DND-41 (cell line): Measurements from ENCODE around the gene CALN1.

Source experiments
- EZH2 ChIP-seq: IDR thresholded peaks from 3 replicates; pipeline ENCODE4 v1.6.1; 2012; ENCODE audit warnings: borderline replicate concordance, low read depth, mild to moderate bottlenecking, moderate library complexity, low read length, inconsistent platforms; ENCODE audit not compliant: severe bottlenecking
- TF ChIP-seq, protein P1 (sequence below): IDR thresholded peaks from 2 replicates; pipeline ENCODE4 v1.5.1; 2012; ENCODE audit warnings: borderline replicate concordance, low read length, moderate library complexity, mild to moderate bottlenecking; ENCODE audit not compliant: poor library complexity, severe bottlenecking; ENCODE audit errors: extremely low read depth

DNA sequence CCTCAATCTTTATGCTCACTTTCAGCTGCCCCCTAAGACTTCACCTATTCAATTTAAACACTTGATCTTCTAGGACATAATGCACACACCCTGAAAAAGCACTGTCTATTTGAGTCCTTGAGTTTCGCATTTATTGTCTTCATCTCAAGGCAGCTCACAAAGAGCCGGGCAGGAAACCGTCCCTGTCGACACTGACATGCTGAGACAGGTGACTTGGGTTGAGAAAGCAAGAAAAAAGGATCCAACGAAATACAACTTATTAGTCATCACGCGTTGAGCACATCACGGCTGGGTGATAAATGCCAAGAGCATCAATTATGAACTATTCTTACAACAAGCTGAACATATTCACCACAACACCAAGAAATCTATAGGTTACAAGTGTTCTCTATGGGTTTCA, 91.1 kb downstream of the CALN1 start:
- TF ChIP-seq, protein P1, sequence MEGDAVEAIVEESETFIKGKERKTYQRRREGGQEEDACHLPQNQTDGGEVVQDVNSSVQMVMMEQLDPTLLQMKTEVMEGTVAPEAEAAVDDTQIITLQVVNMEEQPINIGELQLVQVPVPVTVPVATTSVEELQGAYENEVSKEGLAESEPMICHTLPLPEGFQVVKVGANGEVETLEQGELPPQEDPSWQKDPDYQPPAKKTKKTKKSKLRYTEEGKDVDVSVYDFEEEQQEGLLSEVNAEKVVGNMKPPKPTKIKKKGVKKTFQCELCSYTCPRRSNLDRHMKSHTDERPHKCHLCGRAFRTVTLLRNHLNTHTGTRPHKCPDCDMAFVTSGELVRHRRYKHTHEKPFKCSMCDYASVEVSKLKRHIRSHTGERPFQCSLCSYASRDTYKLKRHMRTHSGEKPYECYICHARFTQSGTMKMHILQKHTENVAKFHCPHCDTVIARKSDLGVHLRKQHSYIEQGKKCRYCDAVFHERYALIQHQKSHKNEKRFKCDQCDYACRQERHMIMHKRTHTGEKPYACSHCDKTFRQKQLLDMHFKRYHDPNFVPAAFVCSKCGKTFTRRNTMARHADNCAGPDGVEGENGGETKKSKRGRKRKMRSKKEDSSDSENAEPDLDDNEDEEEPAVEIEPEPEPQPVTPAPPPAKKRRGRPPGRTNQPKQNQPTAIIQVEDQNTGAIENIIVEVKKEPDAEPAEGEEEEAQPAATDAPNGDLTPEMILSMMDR = no peak
- no peak for TF ChIP-seq EZH2
